Measurements from ENCODE around the gene TRIM63. TPM values are rescaled to one million over a fixed set of nuclear protein-coding genes. Genes with fewer than 3 reads are reported as not detected.

The TRIM63 gene
- total and polyA plus RNA-seq, 9 of the 15 experiments (the other 6 are each of a cell fraction or from before 2014, with no cell fraction given), result 0.08 to 0.57 (median 0.36) TPM

DNA sequence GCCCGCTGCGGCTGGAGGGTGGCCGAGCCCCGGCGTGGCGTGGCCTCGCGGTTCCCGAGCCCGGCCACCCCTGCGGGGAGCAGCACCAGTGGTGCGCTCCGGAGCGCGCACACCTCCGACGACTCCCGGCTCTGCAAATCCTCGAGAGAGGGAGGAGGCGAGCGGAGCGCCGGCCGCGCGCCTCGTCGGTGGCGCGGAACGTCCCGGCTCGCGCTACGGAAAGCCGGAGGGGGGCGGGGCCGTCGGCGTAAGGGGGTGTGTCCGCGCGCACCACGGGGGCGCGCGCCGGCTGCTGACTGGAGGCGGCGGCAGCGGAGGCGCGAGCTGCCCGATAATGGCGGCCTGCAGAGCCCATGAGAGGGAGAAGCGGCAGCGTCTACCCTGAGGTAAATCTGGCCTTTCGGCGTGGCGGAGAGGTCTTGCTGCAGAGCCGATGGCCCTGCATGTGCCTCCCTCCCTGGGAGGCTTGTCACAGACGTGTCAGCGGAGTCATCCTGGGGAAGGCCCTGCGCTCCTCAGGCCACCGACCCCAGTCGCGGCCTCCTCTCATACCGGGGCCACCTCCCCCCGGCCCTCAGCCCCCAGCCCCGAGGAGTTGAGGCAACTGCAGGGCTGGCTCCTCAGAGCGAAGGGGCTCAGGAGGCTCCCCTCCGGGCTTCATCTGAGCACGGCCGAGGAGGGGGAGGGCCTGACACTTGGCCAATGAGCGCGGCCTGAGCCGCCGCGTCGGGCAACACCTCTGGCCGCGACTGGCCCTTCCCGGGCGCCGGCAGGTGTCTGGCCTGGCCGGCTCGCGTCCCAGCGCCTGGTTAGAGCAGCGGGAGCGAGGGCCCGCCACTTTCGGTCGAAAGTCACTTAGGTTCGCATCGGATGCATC, 44.3 kb upstream of the TRIM63 start, which contains the start of gene PDIK1L (continued):
- no peak for TF ChIP-seq BRF2 (IDR thresholded peaks at IDR 0.05; ENCODE audit: borderline replicate concordance, insufficient read depth, insufficient read length)
- peak; percentile 69; the same call in 1 of the 2 replicates for TF ChIP-seq POLR2H (tag; IDR thresholded peaks at IDR 0.05; ENCODE audit: low read depth)
- TF ChIP-seq JUND (IDR thresholded peaks at IDR 0.05; ENCODE audit: borderline replicate concordance, low read depth, low read length), result peak; percentile 86
- TF ChIP-seq JUND (tag; IDR thresholded peaks at IDR 0.05; ENCODE audit: borderline replicate concordance, low read depth, low read length), result no peak; the same call in 2 of the 3 replicates
- TF ChIP-seq MTA1 (IDR thresholded peaks at IDR 0.05; ENCODE audit: borderline replicate concordance), result no peak
- TF ChIP-seq ZFX (CRISPR knock-in tag; IDR thresholded peaks at IDR 0.05), result peak; percentile 78
- 0 out of 2 replicates have a peak, but pooled peaks have one; percentile 35 for TF ChIP-seq SMAD3 (CRISPR knock-in tag; conservative IDR thresholded peaks at IDR 0.05)
- TF ChIP-seq, protein P1, sequence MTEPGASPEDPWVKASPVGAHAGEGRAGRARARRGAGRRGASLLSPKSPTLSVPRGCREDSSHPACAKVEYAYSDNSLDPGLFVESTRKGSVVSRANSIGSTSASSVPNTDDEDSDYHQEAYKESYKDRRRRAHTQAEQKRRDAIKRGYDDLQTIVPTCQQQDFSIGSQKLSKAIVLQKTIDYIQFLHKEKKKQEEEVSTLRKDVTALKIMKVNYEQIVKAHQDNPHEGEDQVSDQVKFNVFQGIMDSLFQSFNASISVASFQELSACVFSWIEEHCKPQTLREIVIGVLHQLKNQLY (CRISPR knock-in tag; conservative IDR thresholded peaks at IDR 0.05), result no peak
- no peak for TF ChIP-seq ZC3H11A (IDR thresholded peaks at IDR 0.05; ENCODE audit: low read depth, low read length)
- TF ChIP-seq, protein P2, sequence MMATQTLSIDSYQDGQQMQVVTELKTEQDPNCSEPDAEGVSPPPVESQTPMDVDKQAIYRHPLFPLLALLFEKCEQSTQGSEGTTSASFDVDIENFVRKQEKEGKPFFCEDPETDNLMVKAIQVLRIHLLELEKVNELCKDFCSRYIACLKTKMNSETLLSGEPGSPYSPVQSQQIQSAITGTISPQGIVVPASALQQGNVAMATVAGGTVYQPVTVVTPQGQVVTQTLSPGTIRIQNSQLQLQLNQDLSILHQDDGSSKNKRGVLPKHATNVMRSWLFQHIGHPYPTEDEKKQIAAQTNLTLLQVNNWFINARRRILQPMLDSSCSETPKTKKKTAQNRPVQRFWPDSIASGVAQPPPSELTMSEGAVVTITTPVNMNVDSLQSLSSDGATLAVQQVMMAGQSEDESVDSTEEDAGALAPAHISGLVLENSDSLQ (IDR thresholded peaks at IDR 0.05), result peak; percentile 32
- no peak; the same call in 1 of the 2 replicates for TF ChIP-seq EP300 (IDR thresholded peaks at IDR 0.05; ENCODE audit: low read length)
- TF ChIP-seq MCM3 (IDR thresholded peaks at IDR 0.05), result no peak
- TF ChIP-seq CBFB (CRISPR knock-in tag; IDR thresholded peaks at IDR 0.05), result 0 out of 2 replicates have a peak, but pooled peaks have one; percentile 42
- no peak for TF ChIP-seq NR3C1 (CRISPR knock-in tag; IDR thresholded peaks at IDR 0.05)
- TF ChIP-seq POLR2AphosphoS5 (IDR thresholded peaks at IDR 0.05; ENCODE audit: control insufficient read depth, insufficient read depth, low read depth, low read length), result peak; percentile 69
- no peak for TF ChIP-seq ZNF384 (IDR thresholded peaks at IDR 0.05; ENCODE audit: low read depth, low read length)
- peak; percentile 19 for TF ChIP-seq FIP1L1 (IDR thresholded peaks at IDR 0.05; ENCODE audit: low read depth, low read length, poor library complexity, severe bottlenecking)
- TF ChIP-seq, protein P3, sequence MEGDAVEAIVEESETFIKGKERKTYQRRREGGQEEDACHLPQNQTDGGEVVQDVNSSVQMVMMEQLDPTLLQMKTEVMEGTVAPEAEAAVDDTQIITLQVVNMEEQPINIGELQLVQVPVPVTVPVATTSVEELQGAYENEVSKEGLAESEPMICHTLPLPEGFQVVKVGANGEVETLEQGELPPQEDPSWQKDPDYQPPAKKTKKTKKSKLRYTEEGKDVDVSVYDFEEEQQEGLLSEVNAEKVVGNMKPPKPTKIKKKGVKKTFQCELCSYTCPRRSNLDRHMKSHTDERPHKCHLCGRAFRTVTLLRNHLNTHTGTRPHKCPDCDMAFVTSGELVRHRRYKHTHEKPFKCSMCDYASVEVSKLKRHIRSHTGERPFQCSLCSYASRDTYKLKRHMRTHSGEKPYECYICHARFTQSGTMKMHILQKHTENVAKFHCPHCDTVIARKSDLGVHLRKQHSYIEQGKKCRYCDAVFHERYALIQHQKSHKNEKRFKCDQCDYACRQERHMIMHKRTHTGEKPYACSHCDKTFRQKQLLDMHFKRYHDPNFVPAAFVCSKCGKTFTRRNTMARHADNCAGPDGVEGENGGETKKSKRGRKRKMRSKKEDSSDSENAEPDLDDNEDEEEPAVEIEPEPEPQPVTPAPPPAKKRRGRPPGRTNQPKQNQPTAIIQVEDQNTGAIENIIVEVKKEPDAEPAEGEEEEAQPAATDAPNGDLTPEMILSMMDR (IDR thresholded peaks at IDR 0.05 in 2 of 3, conservative IDR thresholded peaks at IDR 0.05 in 1 of 3; ENCODE audit: insufficient read depth in 2 of 3, low read depth in 1 of 3, low read length in 3 of 3), result 0 out of 6 replicates have a peak, but pooled peaks of 2 of the 3 experiments have one; percentile 4 to 10
- no peak; the same call in 1 of the 2 replicates for TF ChIP-seq TRIM28 (IDR thresholded peaks at IDR 0.05)
